Measurements from ENCODE around the gene OTUD7B.

OTUD7B gene

DNA sequence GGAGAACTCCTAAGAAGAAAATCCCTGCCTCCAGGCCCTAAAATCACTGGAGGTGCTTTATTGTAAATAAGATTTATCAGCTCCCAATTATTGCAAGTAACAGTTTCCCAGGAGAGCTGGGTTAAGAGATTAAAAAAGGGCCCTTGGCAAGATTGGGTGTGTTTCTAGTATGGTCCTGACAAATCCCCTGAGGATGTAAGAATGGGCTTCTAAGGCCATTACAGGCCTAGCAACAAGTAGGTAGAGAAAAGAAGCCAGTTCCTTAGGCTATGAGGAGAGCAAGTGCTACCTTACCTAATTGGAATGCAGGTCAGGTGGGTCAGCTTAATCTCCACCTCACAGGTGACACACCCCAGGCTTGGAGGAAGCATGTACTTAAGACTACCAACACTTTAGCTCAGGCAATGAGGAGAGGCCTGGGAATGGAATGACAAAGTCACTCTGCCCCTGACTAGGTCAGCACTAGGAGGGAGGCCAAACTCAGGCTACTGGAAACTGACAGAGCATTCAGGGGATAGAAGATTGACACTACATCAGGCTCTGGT lies 6.8 kb upstream of the OTUD7B start:
- no peak for DNase-seq (ENCODE audit: low read depth)
- no peak overlapping the region for H3K4me3 ChIP-seq (ENCODE audit: low read depth, low read length)
- TF ChIP-seq, protein P1, sequence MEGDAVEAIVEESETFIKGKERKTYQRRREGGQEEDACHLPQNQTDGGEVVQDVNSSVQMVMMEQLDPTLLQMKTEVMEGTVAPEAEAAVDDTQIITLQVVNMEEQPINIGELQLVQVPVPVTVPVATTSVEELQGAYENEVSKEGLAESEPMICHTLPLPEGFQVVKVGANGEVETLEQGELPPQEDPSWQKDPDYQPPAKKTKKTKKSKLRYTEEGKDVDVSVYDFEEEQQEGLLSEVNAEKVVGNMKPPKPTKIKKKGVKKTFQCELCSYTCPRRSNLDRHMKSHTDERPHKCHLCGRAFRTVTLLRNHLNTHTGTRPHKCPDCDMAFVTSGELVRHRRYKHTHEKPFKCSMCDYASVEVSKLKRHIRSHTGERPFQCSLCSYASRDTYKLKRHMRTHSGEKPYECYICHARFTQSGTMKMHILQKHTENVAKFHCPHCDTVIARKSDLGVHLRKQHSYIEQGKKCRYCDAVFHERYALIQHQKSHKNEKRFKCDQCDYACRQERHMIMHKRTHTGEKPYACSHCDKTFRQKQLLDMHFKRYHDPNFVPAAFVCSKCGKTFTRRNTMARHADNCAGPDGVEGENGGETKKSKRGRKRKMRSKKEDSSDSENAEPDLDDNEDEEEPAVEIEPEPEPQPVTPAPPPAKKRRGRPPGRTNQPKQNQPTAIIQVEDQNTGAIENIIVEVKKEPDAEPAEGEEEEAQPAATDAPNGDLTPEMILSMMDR (conservative IDR thresholded peaks at IDR 0.05; ENCODE audit: low read depth, low read length) = no peak

DNA sequence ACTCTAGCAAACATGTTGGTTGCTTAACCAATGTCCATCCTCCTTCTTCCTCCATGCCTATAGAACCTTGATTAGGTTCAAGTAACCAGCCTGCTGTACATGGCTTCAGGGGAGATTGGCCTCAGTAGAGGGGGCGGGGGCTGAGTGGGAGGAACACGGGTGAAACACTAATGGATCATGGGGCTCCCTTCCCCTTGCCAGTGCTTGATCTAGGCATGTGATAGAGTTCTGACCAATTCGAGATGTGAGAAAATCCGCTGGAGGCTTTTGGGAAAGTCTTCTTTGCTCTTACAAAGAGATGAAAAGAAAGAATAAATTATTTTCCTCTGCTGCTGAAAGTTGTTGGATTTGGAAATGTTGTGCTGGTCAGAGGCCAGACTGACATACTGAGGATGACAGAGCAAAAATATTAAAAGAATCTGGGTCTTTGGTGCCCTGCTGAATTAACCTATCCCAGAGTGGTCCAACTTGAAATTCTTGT lies 5.2 kb upstream of the OTUD7B start:
- DNase-seq (ENCODE audit: low read depth) = no peak
- H3K4me3 ChIP-seq (ENCODE audit: low read depth, low read length) = no peak overlapping the region
- TF ChIP-seq, protein P1 (conservative IDR thresholded peaks at IDR 0.05; ENCODE audit: low read depth, low read length) = no peak

DNA sequence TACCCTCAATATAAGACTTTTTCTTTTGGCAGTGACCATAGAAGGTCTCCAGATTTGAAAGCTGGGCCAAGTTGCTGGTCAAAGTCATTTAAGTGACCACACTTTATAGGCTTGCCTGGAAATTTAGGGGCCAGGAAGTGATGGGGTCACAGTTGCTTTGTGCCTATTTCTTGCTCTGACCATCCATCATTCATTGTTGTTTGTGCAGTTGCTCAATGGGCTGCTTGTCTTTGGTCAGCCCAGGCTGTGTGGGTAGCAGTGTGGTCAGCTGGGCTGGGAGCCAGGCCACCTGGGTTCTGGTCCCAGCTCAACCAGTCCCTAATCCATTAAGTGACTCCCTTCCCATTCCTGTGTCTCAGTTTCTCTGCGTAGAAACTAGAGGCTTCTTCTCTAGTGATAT lies 2.1 kb upstream of the OTUD7B start:
- DNase-seq (ENCODE audit: low read depth) = no peak
- TF ChIP-seq, protein P1 (conservative IDR thresholded peaks at IDR 0.05; ENCODE audit: low read depth, low read length) = no peak
- H3K4me3 ChIP-seq (ENCODE audit: low read depth, low read length) = no peak overlapping the region

DNA sequence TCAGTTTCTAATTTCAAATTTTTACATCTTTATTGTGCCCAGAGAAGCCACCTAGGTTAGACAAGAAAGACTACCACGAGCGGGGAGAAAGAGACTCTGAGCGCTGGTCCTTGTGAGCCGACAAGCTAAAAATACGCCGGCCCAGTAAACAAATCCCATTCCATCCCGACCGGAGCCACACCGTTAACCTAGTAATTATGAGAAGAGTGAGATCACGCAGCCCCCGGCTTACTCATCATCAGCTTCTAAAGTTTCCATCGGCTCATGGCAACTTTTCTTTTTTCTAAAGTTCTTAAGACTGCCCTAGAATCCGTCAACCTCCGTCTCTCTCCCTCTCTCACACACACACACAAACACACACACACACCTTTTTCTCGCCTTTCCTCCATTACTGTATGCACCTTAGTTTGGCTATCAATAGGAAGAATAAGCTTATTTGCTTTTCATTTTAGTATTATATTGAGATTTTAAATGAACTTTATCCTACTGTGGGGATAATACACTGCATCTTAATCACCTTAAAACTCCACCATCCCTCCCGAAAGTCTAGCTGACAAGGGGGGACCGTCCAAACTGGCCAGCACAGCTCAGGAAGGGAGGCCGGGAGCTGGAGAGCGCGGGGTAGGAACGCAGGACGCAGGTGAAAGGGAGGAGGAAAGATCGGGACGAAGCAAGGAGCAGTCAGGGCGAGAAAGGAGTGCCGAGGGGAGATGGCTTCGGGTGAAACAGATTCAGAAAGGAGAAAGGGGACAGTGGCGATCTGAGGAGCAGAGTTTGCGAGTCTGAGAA lies 728 bp downstream of the OTUD7B start:
- TF ChIP-seq, protein P1 (conservative IDR thresholded peaks at IDR 0.05; ENCODE audit: low read depth, low read length) = no peak
- peak; percentile 83 for DNase-seq (ENCODE audit: low read depth)
- peak overlapping the region; percentile 93 for H3K4me3 ChIP-seq (ENCODE audit: low read depth, low read length)

DNA sequence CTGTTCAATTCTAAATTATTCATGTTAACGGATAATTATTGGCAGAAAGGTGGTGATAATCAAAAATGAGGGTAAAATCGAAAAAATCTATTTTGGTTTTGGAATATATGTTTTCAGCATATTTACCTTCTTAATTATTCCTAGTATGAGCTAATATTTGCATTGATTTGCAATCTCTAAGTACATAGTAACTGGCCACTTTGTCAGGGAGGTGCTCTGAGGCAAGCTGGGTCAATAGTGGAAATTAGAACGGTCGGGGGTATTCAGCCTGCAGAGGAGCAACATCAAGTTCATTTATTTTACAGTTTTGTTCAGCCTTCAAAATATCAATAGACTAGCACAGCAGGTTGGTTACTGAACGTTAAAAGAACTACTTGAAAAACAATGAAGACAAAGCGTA lies 1.8 kb downstream of the OTUD7B start:
- TF ChIP-seq, protein P1 (conservative IDR thresholded peaks at IDR 0.05; ENCODE audit: low read depth, low read length) = no peak
- H3K4me3 ChIP-seq (ENCODE audit: low read depth, low read length) = peak overlapping the region; percentile 93
- no peak for DNase-seq (ENCODE audit: low read depth)

DNA sequence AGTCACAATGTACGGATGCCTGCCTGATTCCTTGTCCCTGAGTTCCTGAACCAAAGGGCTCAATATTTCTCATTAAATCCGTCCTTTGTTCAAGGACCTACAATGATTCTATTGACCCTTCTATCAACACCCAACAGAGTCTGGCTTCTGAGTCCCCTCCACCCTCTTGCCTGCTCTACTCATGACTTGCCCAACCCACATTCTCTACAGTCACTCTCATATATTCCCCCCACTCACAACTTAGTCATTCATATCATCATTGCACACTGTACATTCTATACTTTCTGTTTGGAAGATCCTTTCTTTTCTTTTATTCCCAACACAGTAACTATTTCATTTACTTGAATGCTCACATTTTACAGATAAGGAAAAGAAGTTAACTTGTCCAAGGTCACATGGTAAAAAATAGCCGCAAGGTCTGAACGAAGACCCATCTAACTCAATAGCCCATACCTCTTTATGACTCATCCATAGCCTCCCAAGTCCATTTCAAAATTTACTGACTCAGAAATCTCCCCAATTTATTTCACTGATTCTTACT lies 3.6 kb downstream of the OTUD7B start:
- TF ChIP-seq, protein P1 (conservative IDR thresholded peaks at IDR 0.05; ENCODE audit: low read depth, low read length) = no peak
- peak; percentile 72 for DNase-seq (ENCODE audit: low read depth)
- H3K4me3 ChIP-seq (ENCODE audit: low read depth, low read length) = no peak overlapping the region

Measured in choroid plexus epithelial cell (primary cell).